ENCODE results near the gene ZNF829.

GRCh38 chr19:36894849-36895383 is 21.2 kb downstream of the ZNF829 start:
- TF ChIP-seq EZH2 (IDR thresholded peaks at IDR 0.05; ENCODE audit: insufficient read depth, poor library complexity, severe bottlenecking), result no peak
- TF ChIP-seq EZH2phosphoT487 (IDR thresholded peaks at IDR 0.05; ENCODE audit: insufficient read depth, low read depth), result no peak

Measured in GM23248 (cell line).